Kidney (tissue), 14 donors: Measurements from ENCODE around the gene RPAP3. TPM values are rescaled to one million over a fixed set of nuclear protein-coding genes. Genes with fewer than 3 reads are reported as not detected.
A peak's percentile ranks its signal among the peaks of the same experiment; 100 is the strongest.

ENCODE experiments used
- DNase-seq, 5 donors: peaks; one replicate each; pipeline ENCODE4 v3.0.0-alpha.2; 2013 to 2020
- FAIRE-seq: peaks from 2 replicates; lab custom pipeline; 2012; peaks lifted over from hg19 to GRCh38; lab: Jason Lieb, UNC
- H3K27ac ChIP-seq, 2 donors: one replicate each; pipeline ENCODE4 v1.7.0; 2013; ENCODE audit warnings: low read depth in 2 of 2, low read length in 2 of 2, inconsistent platforms in 1 of 2
- H3K27me3 ChIP-seq: one replicate; pipeline ENCODE4 v1.7.1; 2013; ENCODE audit warnings: low read length, inconsistent platforms; ENCODE audit not compliant: control insufficient read depth, insufficient read depth
- H3K36me3 ChIP-seq, 3 donors: one replicate each; pipeline versions ENCODE4 v1.7.0 to v1.7.1; 2013; ENCODE audit warnings: low read length in 3 of 3, control low read depth in 1 of 3, inconsistent platforms in 1 of 3; ENCODE audit not compliant: insufficient read depth in 3 of 3, control insufficient read depth in 2 of 3
- H3K4me1 ChIP-seq, 3 donors: one replicate each; pipeline versions ENCODE4 v1.7.0 to v1.7.1; 2013; ENCODE audit warnings: low read length in 3 of 3, inconsistent platforms in 1 of 3, low read depth in 1 of 3; ENCODE audit not compliant: control insufficient read depth in 2 of 3, insufficient read depth in 2 of 3
- H3K4me3 ChIP-seq, 3 donors: one replicate each; pipeline versions ENCODE4 v1.7.0 to v1.8.1; 2013; ENCODE audit warnings: low read length in 3 of 3, control low read depth in 1 of 3, inconsistent platforms in 1 of 3
- H3K9ac ChIP-seq, 3 donors: one replicate each; pipeline versions ENCODE4 v1.7.0 to v1.7.1; 2013; ENCODE audit warnings: low read length in 3 of 3, control low read depth in 1 of 3, inconsistent platforms in 1 of 3
- H3K9me3 ChIP-seq, 3 donors: one replicate each; pipeline versions ENCODE4 v1.7.0 to v1.7.1; 2013; ENCODE audit warnings: low read length in 3 of 3, control low read depth in 1 of 3, inconsistent platforms in 1 of 3; ENCODE audit not compliant: control insufficient read depth in 2 of 3, insufficient read depth in 1 of 3
- intact Hi-C: fragments of 100-400 bp; cut with DNase I; formaldehyde crosslinking; loops from one replicate; pipeline ENCODE4 v1.11.1; 2022
- polyA plus RNA-seq: library from polyadenylated mRNA; stranded (reverse); fragments of 350-450 nt; fragmentation: Illumina TruSeq; extraction: RNeasy Lipid Tissue Mini Kit (QIAGEN cat#74804); gene quantifications from one replicate; pipeline ENCODE4 v1.2.3, GENCODE V29; 2014; ENCODE audit warnings: low read depth, low replicate concordance; ENCODE audit not compliant: insufficient read depth
- total RNA-seq: library from RNA; stranded (reverse); fragmentation: NEBNext Ultra II Directional; extraction: Animal tissue kit (Norgen Biotek cat#: 25700); gene quantifications from one replicate; pipeline ENCODE4 v1.2.1, GENCODE V29; 2021
- TF ChIP-seq, protein P1 (sequence below): IDR thresholded peaks from 3 replicates; pipeline ENCODE4 v1.5.1; 2012; ENCODE audit warnings: mild to moderate bottlenecking, moderate library complexity, borderline replicate concordance; ENCODE audit not compliant: insufficient read depth; ENCODE audit errors: extremely low read depth
- donor health status: control.
- donor health status: control.
- donor health status: control.
- donor health status: control.
- donor health status: control.
- donor health status: DM: yes; HTN: yes; CAD: no.
- donor health status: Normal renal cell carcinoma (clear cell type).

RPAP3 gene
- total and polyA plus RNA-seq, 2 donors from 2014 or later = 15.6 to 20.6 TPM

DNA sequence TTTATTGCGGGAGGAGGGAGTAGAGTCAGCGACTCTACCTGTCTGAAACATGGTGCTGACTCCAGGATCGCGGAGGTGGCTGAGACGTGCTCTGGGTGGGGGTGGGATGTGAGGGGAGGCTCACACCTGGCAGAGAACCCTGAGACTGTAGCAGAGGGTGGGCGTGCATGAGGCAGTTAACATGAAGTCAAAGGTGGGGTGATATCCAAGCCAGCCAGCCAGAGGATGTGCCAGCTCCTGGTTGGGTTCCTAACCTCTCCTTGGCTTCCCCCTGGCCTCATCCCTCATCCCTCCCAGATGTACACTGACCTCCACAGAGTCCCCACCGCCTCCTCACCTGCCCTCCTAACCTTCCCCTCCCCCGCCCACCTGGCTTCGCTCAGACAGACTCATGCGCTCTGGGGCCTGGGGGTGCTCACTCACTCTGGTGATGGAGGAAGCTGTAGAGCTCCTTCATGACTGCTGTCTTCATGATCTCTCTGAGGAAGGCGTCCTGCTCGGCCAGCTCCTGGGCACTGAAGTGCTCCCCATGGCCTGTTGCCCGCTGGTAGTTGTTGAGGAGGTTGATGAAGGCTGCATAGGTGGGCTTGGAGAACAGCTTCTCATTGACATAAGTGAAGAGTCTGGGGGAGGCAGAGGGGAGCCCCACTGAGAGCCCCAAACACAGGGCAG lies 10.2 kb upstream of the RPAP3 start:
- Histone ChIP-seq H3K9ac (no peak overlapping the region), H3K36me3 (no peaks in the 10 kb centered on the region), H3K27me3 (no peaks in the 10 kb centered on the region), H3K9me3 (no peaks in the 10 kb centered on the region), H3K4me3 (no peak overlapping the region), H3K27ac (no peak overlapping the region), H3K4me1 (peaks cover 0 to 13% (median 5%) of the 10 kb centered on the region in 3 donors)
- intact Hi-C loops = loop anchor here (5.0 kb wide), 1 partner anchor 61 kb away; no protein-coding TSS in a partner anchor
- TF ChIP-seq, protein P1, sequence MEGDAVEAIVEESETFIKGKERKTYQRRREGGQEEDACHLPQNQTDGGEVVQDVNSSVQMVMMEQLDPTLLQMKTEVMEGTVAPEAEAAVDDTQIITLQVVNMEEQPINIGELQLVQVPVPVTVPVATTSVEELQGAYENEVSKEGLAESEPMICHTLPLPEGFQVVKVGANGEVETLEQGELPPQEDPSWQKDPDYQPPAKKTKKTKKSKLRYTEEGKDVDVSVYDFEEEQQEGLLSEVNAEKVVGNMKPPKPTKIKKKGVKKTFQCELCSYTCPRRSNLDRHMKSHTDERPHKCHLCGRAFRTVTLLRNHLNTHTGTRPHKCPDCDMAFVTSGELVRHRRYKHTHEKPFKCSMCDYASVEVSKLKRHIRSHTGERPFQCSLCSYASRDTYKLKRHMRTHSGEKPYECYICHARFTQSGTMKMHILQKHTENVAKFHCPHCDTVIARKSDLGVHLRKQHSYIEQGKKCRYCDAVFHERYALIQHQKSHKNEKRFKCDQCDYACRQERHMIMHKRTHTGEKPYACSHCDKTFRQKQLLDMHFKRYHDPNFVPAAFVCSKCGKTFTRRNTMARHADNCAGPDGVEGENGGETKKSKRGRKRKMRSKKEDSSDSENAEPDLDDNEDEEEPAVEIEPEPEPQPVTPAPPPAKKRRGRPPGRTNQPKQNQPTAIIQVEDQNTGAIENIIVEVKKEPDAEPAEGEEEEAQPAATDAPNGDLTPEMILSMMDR = no peak
- DNase-seq = peak in 1 of 5 donors; percentile 62
- no peak for FAIRE-seq

DNA sequence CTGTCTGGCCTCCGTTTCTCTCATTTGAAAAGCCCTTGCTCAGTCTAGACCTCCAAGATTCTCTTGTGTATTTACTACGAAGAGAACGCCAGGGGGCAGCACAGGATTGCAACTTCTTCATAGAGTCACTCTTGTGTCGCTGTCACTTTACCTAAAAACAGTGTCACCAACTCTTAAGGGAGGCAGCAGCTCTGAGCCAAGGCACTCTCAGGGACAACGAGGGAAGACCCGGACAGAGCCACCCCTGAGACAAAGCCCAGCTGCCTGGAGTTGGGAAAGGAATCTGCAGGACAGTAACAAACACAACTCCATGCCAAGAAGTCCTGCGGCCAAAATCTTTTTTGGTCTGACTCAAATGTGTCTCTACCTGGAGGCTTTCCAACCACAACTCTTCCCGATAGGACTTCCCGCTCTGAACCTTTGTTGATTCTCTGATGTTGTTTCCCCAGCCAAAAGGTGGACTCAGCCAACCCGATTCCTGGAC lies 9.6 kb upstream of the RPAP3 start:
- DNase-seq = peak; percentile 79 to 94 (median 80)
- FAIRE-seq = no peak
- H3K36me3 ChIP-seq = no peaks in the 10 kb centered on the region
- H3K27ac ChIP-seq = no peak overlapping the region
- no peak overlapping the region for H3K4me3 ChIP-seq
- H3K9ac ChIP-seq = no peak overlapping the region
- peaks cover 0 to 13% (median 5%) of the 10 kb centered on the region in 3 donors for H3K4me1 ChIP-seq
- intact Hi-C loops = loop anchor here (5.0 kb wide), 1 partner anchor 62 kb away; no protein-coding TSS in a partner anchor
- TF ChIP-seq, protein P1 = peak; percentile 77
- H3K9me3 ChIP-seq = no peaks in the 10 kb centered on the region
- no peaks in the 10 kb centered on the region for H3K27me3 ChIP-seq

DNA sequence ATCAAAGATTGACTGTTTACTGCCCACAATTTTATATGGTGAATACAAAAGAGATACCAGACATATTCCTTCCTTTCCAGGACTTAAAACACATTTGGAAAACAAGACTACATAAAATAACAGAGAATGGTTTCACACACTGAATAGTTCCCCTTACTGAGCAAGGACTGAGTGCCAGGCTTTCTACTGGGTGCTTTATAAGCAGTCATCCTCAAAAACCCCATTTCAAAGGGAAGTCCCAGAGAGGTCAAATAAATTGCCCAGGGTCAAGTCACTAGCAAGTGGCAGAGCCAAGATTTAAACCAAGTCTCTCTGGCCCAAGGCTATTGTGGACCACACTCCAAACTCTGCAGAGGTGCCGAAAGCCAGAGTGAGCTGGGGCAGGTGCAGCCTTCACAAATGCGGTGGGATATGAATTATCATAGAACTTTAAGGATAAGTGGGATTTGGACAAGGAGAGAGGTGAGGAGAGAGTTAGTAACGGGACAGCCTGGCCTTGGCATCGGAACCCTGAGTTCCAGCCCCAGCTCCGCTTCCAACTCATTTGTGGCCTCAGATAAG lies 9.1 kb upstream of the RPAP3 start:
- H3K4me1 ChIP-seq = peaks cover 0 to 13% (median 5%) of the 10 kb centered on the region in 3 donors
- H3K4me3 ChIP-seq = no peak overlapping the region
- no peaks in the 10 kb centered on the region for H3K27me3 ChIP-seq
- no peaks in the 10 kb centered on the region for H3K9me3 ChIP-seq
- TF ChIP-seq, protein P1 = no peak
- intact Hi-C loops = loop anchor here (5.0 kb wide), 2 partner anchors 62 to 122 kb away; no protein-coding TSS in a partner anchor
- H3K36me3 ChIP-seq = no peaks in the 10 kb centered on the region
- no peak overlapping the region for H3K9ac ChIP-seq
- DNase-seq (no peak), FAIRE-seq (no peak)
- H3K27ac ChIP-seq = no peak overlapping the region
